ENCODE measurements around the gene POLDIP2. TPM values are rescaled to one million over a fixed set of nuclear protein-coding genes. Genes with fewer than 3 reads are reported as not detected.

POLDIP2 gene
- polyA plus RNA-seq, 1 of the 3 experiments (the other 2 are of a cell fraction) = 98.1 TPM

DNA sequence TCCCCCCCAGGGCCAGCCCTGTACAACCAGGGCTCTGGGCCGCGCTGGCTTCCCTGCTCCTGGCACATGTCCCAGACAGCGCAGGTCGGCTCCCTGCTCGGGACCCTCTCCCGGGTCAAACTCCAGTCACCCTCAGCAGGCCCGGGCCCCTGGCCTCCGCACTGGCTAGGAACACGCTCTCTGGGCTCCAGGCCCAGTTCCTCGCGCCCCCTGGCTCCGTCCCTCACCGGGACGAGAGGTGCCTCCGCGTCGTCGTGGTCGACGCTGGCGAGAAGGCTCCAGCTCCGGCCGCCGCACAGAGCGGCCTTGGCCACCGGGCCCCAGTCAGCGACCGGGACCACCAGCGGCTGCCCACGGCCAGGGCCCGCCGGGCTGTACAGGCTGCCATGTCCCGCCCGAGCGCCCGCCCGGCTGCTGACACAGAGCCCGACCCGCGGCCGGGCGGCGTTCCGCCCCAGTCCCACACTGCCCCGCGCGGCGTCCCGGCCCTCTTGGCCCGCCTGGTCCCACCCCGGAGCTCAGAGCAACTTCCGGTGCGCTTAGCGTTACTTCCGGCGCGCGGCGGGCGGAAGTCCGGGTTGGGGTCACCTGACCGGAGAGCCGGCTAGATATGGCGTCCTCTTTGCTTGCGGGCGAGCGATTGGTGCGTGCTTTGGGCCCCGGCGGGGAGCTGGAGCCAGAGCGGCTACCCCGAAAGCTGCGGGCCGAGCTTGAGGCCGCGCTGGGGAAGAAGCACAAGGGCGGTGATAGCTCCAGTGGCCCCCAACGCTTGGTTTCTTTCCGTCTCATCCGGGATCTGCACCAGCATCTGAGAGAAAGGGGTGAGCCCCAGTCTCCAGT, at the start of gene POLDIP2 (continued):
- TF ChIP-seq, protein P1, sequence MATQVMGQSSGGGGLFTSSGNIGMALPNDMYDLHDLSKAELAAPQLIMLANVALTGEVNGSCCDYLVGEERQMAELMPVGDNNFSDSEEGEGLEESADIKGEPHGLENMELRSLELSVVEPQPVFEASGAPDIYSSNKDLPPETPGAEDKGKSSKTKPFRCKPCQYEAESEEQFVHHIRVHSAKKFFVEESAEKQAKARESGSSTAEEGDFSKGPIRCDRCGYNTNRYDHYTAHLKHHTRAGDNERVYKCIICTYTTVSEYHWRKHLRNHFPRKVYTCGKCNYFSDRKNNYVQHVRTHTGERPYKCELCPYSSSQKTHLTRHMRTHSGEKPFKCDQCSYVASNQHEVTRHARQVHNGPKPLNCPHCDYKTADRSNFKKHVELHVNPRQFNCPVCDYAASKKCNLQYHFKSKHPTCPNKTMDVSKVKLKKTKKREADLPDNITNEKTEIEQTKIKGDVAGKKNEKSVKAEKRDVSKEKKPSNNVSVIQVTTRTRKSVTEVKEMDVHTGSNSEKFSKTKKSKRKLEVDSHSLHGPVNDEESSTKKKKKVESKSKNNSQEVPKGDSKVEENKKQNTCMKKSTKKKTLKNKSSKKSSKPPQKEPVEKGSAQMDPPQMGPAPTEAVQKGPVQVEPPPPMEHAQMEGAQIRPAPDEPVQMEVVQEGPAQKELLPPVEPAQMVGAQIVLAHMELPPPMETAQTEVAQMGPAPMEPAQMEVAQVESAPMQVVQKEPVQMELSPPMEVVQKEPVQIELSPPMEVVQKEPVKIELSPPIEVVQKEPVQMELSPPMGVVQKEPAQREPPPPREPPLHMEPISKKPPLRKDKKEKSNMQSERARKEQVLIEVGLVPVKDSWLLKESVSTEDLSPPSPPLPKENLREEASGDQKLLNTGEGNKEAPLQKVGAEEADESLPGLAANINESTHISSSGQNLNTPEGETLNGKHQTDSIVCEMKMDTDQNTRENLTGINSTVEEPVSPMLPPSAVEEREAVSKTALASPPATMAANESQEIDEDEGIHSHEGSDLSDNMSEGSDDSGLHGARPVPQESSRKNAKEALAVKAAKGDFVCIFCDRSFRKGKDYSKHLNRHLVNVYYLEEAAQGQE (IDR thresholded peaks at IDR 0.05; ENCODE audit: low read depth, low read length) = peak; percentile 78
- TF ChIP-seq FOSL2 (IDR thresholded peaks at IDR 0.05; ENCODE audit: borderline replicate concordance, low read depth) = no peak
- no peak for TF ChIP-seq EZH2phosphoT487 (IDR thresholded peaks at IDR 0.05; ENCODE audit: borderline replicate concordance, low read depth)
- no peak for TF ChIP-seq SMC3 (IDR thresholded peaks at IDR 0.05; ENCODE audit: low read depth, low read length)
- TF ChIP-seq TEAD4 (IDR thresholded peaks at IDR 0.05; ENCODE audit: borderline replicate concordance, insufficient read depth) = no peak
- peak; percentile 57; the same call in 1 of the 2 replicates for TF ChIP-seq FOXM1 (IDR thresholded peaks at IDR 0.05; ENCODE audit: low read depth)
- TF ChIP-seq NRF1 (IDR thresholded peaks at IDR 0.05; ENCODE audit: low read depth, low read length) = no peak
- TF ChIP-seq, protein P2, sequence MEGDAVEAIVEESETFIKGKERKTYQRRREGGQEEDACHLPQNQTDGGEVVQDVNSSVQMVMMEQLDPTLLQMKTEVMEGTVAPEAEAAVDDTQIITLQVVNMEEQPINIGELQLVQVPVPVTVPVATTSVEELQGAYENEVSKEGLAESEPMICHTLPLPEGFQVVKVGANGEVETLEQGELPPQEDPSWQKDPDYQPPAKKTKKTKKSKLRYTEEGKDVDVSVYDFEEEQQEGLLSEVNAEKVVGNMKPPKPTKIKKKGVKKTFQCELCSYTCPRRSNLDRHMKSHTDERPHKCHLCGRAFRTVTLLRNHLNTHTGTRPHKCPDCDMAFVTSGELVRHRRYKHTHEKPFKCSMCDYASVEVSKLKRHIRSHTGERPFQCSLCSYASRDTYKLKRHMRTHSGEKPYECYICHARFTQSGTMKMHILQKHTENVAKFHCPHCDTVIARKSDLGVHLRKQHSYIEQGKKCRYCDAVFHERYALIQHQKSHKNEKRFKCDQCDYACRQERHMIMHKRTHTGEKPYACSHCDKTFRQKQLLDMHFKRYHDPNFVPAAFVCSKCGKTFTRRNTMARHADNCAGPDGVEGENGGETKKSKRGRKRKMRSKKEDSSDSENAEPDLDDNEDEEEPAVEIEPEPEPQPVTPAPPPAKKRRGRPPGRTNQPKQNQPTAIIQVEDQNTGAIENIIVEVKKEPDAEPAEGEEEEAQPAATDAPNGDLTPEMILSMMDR (IDR thresholded peaks at IDR 0.05) = peak; percentile 15; the same call in 1 of the 2 replicates
- peak; percentile 94 for TF ChIP-seq TAF1 (IDR thresholded peaks at IDR 0.05; ENCODE audit: borderline replicate concordance, low read depth, low read length)
- TF ChIP-seq TCF12 (IDR thresholded peaks at IDR 0.05) = no peak; the same call in 1 of the 2 replicates
- TF ChIP-seq, protein P3, sequence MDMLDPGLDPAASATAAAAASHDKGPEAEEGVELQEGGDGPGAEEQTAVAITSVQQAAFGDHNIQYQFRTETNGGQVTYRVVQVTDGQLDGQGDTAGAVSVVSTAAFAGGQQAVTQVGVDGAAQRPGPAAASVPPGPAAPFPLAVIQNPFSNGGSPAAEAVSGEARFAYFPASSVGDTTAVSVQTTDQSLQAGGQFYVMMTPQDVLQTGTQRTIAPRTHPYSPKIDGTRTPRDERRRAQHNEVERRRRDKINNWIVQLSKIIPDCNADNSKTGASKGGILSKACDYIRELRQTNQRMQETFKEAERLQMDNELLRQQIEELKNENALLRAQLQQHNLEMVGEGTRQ (IDR thresholded peaks at IDR 0.05; ENCODE audit: borderline replicate concordance, low read depth, low read length) = peak; percentile 75; the same call in 1 of the 2 replicates

DNA sequence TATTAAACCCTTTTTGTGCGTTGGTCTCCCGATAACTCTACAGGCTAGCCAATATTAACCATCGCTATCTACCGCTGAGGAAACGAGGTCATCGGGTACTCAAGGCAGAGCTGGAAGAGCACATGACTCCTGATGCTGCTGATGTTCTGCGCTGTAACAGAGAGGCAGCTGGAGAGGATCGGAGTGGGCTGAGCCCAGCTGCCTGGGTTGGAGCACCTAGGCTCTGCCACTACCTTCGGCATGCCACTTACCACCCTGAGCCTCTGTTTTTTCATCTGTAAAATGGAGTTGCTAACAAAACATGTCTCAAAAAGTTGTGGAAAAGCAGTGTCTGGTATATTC, 49.1 kb upstream of the POLDIP2 start:
- Histone ChIP-seq H4K20me1 (ENCODE audit: insufficient read depth) (no peaks in the 10 kb centered on the region), H3K79me2 (ENCODE audit: insufficient read depth) (no peaks in the 10 kb centered on the region), H3K27ac (ENCODE audit: low read depth in 2 of 2, low read length in 1 of 2) (peak overlapping the region in 1 of 2 experiments; percentile 56; a peak in 2 of 4 replicates), H3K4me3 (ENCODE audit: low read depth in 2 of 2, low read length in 1 of 2) (peak overlapping the region; percentile 60 to 88), H3F3A (replicated peaks; ENCODE audit: insufficient read depth) (peaks cover 8% of the 10 kb centered on the region), H3K27me3 (ENCODE audit: insufficient read depth) (0 out of 2 replicates have a peak, but pooled peaks cover 4% of the 10 kb centered on the region), H3K9me3 (no peaks in the 10 kb centered on the region), H3K4me2 (peak overlapping the region; percentile 99), H2AFZ (ENCODE audit: low read depth) (peak overlapping the region; percentile 96), H3K9ac (peak overlapping the region; percentile 68; the same call in 1 of the 2 replicates), H3K4me1 (ENCODE audit: control insufficient read depth in 1 of 2, insufficient read depth in 2 of 2, low read depth in 1 of 2, low read length in 1 of 2) (peaks cover 10 to 16% of the 10 kb centered on the region in 2 experiments; a peak in 2 of 4 replicates), H3K9me2 (no peaks in the 10 kb centered on the region), H3K36me3 (replicated peaks in 1 of 2; ENCODE audit: control insufficient read depth in 1 of 2, insufficient read depth in 2 of 2, low read length in 1 of 2) (peaks cover 0 to 17% of the 10 kb centered on the region in 2 experiments)
- ChIA-PET CTCF (interaction anchor here (1.0 to 4.2 kb wide), 3 partner anchors 10 to 85 kb away, joined by 3 to 23 read pairs (median 6); no protein-coding TSS in a partner anchor), POLR2A (interaction anchor here (1.9 to 2.4 kb wide), 2 partner anchors 26 to 71 kb away, joined by 8 to 11 read pairs; partner anchors contain the start of genes IFT20 and TNFAIP1)
- TF ChIP-seq TCF12 (IDR thresholded peaks at IDR 0.05) (no peak), RFX5 (IDR thresholded peaks at IDR 0.05; ENCODE audit: low read length) (no peak), POLR2AphosphoS5 (IDR thresholded peaks at IDR 0.05; ENCODE audit: low read depth, low read length) (no peak), TAF1 (IDR thresholded peaks at IDR 0.05; ENCODE audit: borderline replicate concordance, low read depth, low read length) (no peak), MEF2A (IDR thresholded peaks at IDR 0.05; ENCODE audit: borderline replicate concordance, low read depth) (no peak), CHD2 (IDR thresholded peaks at IDR 0.05; ENCODE audit: low read length, partially characterized antibody) (no peak)
- TF ChIP-seq, protein P4, sequence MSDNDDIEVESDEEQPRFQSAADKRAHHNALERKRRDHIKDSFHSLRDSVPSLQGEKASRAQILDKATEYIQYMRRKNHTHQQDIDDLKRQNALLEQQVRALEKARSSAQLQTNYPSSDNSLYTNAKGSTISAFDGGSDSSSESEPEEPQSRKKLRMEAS (IDR thresholded peaks at IDR 0.05; ENCODE audit: low read depth) = no peak
- TF ChIP-seq, protein P3 (IDR thresholded peaks at IDR 0.05; ENCODE audit: borderline replicate concordance, low read depth, low read length) = no peak
- TF ChIP-seq, protein P5, sequence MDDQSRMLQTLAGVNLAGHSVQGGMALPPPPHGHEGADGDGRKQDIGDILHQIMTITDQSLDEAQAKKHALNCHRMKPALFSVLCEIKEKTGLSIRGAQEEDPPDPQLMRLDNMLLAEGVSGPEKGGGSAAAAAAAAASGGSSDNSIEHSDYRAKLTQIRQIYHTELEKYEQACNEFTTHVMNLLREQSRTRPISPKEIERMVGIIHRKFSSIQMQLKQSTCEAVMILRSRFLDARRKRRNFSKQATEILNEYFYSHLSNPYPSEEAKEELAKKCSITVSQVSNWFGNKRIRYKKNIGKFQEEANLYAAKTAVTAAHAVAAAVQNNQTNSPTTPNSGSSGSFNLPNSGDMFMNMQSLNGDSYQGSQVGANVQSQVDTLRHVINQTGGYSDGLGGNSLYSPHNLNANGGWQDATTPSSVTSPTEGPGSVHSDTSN (IDR thresholded peaks at IDR 0.05) = no peak
- DNase-seq = peak; percentile 61
- WGBS (ENCODE audit: low lambda C conversion rate) = 32% methylated on average over 9 of the region's 9 CpGs

Measured in SK-N-SH (cell line).